Ovary (tissue), 9 donors: ENCODE measurements around the gene EXT2. TPM values are rescaled to one million over a fixed set of nuclear protein-coding genes. Genes with fewer than 3 reads are reported as not detected.

ENCODE experiments used
- DNase-seq, 5 donors: peaks; one replicate each; pipeline ENCODE4 v3.0.0-alpha.2; 2019 to 2020
- H3K27ac ChIP-seq, 2 donors: fragments of 200-600 bp; one replicate each; pipeline versions ENCODE4 v1.5.1 to v1.8.0; 2019 to 2022
- H3K27me3 ChIP-seq: fragments of 200-600 bp; one replicate; pipeline ENCODE4 v1.8.0; 2022
- H3K36me3 ChIP-seq: fragments of 200-600 bp; sonication (generic); one replicate; pipeline ENCODE4 v1.5.1; 2019
- H3K4me1 ChIP-seq: one replicate; pipeline ENCODE4 v1.8.1; 2013; ENCODE audit warnings: mild to moderate bottlenecking, moderate library complexity; ENCODE audit not compliant: insufficient read depth
- H3K4me3 ChIP-seq: fragments of 200-600 bp; sonication (generic); one replicate; pipeline ENCODE4 v1.5.1; 2017
- H3K9me3 ChIP-seq, 2 donors: fragments of 200-600 bp in 1 of 2; sonication (generic) in 1 of 2; one replicate each; pipeline versions ENCODE4 v1.5.1 to v1.8.1; 2013 to 2019; ENCODE audit warnings: mild to moderate bottlenecking in 1 of 2, moderate library complexity in 1 of 2
- CTCF ChIP-seq, 3 donors: fragments of 450-650 bp in 2 of 3; fragments of 200-600 bp in 1 of 3; IDR thresholded peaks; one replicate each; pipeline versions ENCODE4 v1.5.1 to v1.8.0; 2016 to 2022; ENCODE audit warnings: antibody characterized with exemption in 3 of 3, mild to moderate bottlenecking in 1 of 3
- EP300 ChIP-seq: sonication (generic); formaldehyde crosslinking; IDR thresholded peaks from one replicate; pipeline ENCODE4 v1.6.1; 2017; ENCODE audit warnings: antibody characterized with exemption
- POLR2A ChIP-seq: fragments of 450-650 bp; IDR thresholded peaks from one replicate; pipeline ENCODE4 v1.6.1; 2017; ENCODE audit warnings: antibody characterized with exemption, mild to moderate bottlenecking, moderate library complexity
- WGBS, 3 donors: extraction: QIAGEN DNeasy Blood & Tissue Kit in 1 of 3; methylation state at CpG; one replicate each; pipeline versions ENCODE4 v1.1.5 to v1.1.7; 2013 to 2017; 5-methylcytosine and 5-hydroxymethylcytosine counted together
- intact Hi-C, 4 donors: fragments of 100-400 bp; cut with DNase I; formaldehyde crosslinking; loops; one replicate each; pipeline versions ENCODE4 v1.11.0 to v1.15.1; 2022 to 2023
- polyA plus RNA-seq, 2 donors: library from polyadenylated mRNA; stranded (reverse); fragments of 200-250 nt in 1 of 2; fragments of 350-450 nt in 1 of 2; fragmentation: Illumina TruSeq in 1 of 2; extraction: RNeasy Lipid Tissue Mini Kit (QIAGEN cat#74804) in 1 of 2; gene quantifications; one replicate each; pipeline ENCODE4 v1.2.3, GENCODE V29; 2013 to 2014
- total RNA-seq, 7 donors: library from RNA; depleted of rRNA in 2 of 7; stranded (reverse); fragments of >200 nt in 2 of 7; fragmentation: NEBNext Ultra II Directional in 3 of 7; extraction: Animal tissue kit (Norgen Biotek cat#: 25700) in 3 of 7; gene quantifications; one replicate each; pipeline versions ENCODE4 v1.1.0 to v1.2.4, GENCODE V29; 2016 to 2023
- donor health status: DM: no; HTN: no; CAD: no; lungs with moderate emphysema.
- donor health status: DM: no; HTN: no; CAD: no.
- donor health status: Bipolar disorder and iron deficiency.
- donor health status: DM: yes; HTN: yes; CAD: no.
- donor health status: DM: no; HTN: no; CAD: no.
- donor health status: DM: yes; HTN: yes; CAD: no.

Gene EXT2
- total and polyA plus RNA-seq, 9 donors = 38.0 to 88.8 (median 47.1) TPM

GRCh38 chr11:44090539-44090938 lies 4.9 kb upstream of the EXT2 start:
- intact Hi-C loops = loop anchor here in 2 of 4 donors (5.0 to 10.0 kb wide), 2 partner anchors 444 to 447 kb away; no protein-coding TSS in a partner anchor
- WGBS, 3 donors = 83 to 94% (median 85%) methylated on average over 1 of the region's 1 CpG
- no peak overlapping the region for H3K27ac ChIP-seq
- H3K4me3 ChIP-seq = no peak overlapping the region
- no peaks in the 10 kb centered on the region for H3K4me1 ChIP-seq
- no peaks in the 10 kb centered on the region for H3K27me3 ChIP-seq
- DNase-seq = no peak
- H3K36me3 ChIP-seq = no peaks in the 10 kb centered on the region
- no peaks in the 10 kb centered on the region for H3K9me3 ChIP-seq
- TF ChIP-seq POLR2A = no peak

GRCh38 chr11:44094260-44094868 lies 1.1 kb upstream of the EXT2 start:
- WGBS, 3 donors = 21 to 23% (median 22%) methylated on average over 11 of the region's 11 CpGs
- Histone ChIP-seq H3K4me3 (no peak overlapping the region), H3K9me3 (no peaks in the 10 kb centered on the region), H3K27me3 (no peaks in the 10 kb centered on the region), H3K36me3 (no peaks in the 10 kb centered on the region), H3K27ac (no peak overlapping the region), H3K4me1 (peaks cover 2% of the 10 kb centered on the region)
- TF ChIP-seq EP300 (no peak), CTCF (IDR thresholded peaks at IDR 0.05) (peak; percentile 62 to 83 (median 64))
- intact Hi-C loops = loop anchor here in 2 of 4 donors (5.0 to 10.0 kb wide), 2 partner anchors 440 to 443 kb away; no protein-coding TSS in a partner anchor
- DNase-seq = peak; percentile 75 to 89 (median 79)

- TF ChIP-seq POLR2A = no peak
- no peak for TF ChIP-seq CTCF (IDR thresholded peaks at IDR 0.05)
- no peak for TF ChIP-seq EP300
- no peak for DNase-seq
- Histone ChIP-seq H3K36me3 (no peaks in the 10 kb centered on the region), H3K9me3 (no peaks in the 10 kb centered on the region), H3K4me1 (peaks cover 3% of the 10 kb centered on the region), H3K27ac (peak overlapping the region in 1 of 2 donors; percentile 9), H3K27me3 (no peaks in the 10 kb centered on the region), H3K4me3 (peak overlapping the region; percentile 83)
- WGBS, 3 donors = 10 to 13% (median 13%) methylated on average over 18 of the region's 18 CpGs
- intact Hi-C loops = loop anchor here in 1 of 4 donors (10.0 kb wide), 1 partner anchor 438 kb away; no protein-coding TSS in a partner anchor
Observed at GRCh38 chr11:44096360-44097185, 1.1 kb downstream of the EXT2 start.

- Histone ChIP-seq H3K9me3 (no peaks in the 10 kb centered on the region), H3K27ac (no peak overlapping the region), H3K4me3 (no peak overlapping the region), H3K36me3 (no peaks in the 10 kb centered on the region), H3K4me1 (peaks cover 3% of the 10 kb centered on the region), H3K27me3 (no peaks in the 10 kb centered on the region)
- intact Hi-C loops = loop anchor here in 1 of 4 donors (10.0 kb wide), 1 partner anchor 437 kb away; no protein-coding TSS in a partner anchor
- WGBS, 3 donors = 69 to 79% (median 78%) methylated on average over 2 of the region's 2 CpGs
- no peak for TF ChIP-seq POLR2A
- TF ChIP-seq CTCF (IDR thresholded peaks at IDR 0.05) = no peak
- no peak for TF ChIP-seq EP300
- no peak for DNase-seq
Observed at GRCh38 chr11:44097821-44098220, 2.3 kb downstream of the EXT2 start.
